K562 (cell line): ENCODE data around the gene EZH2. TPM values are rescaled to one million over a fixed set of nuclear protein-coding genes. Genes with fewer than 3 reads are reported as not detected.

Source experiments
- ATAC-seq: fragments of 200-7000 bp; cut with Tn5 transposase; 3 replicates; pipeline ENCODE4 v1.9.1; 2020; ENCODE audit warnings: moderate library complexity
- BruUV-seq: library from RNA; stranded (reverse); fragments of 400-500 nt; replicated peaks from 2 replicates; lab custom pipeline; 2021; lab: Mats Ljungman, UMichigan
- CTCF ChIA-PET: fragments of 300-600 bp; formaldehyde crosslinking; extraction: SDS; loops from one replicate; lab custom pipeline; 2021; ENCODE audit warnings: low intra/inter-chr PET ratio; lab: Yijun Ruan, JAX
- POLR2A ChIA-PET: fragments of 300-600, 350-650 bp; sonication (Branson Sonifier 250); formaldehyde crosslinking; extraction: SDS; loops from one replicate; lab custom pipeline; 2021; ENCODE audit warnings: antibody characterized with exemption, inconsistent platforms; lab: Yijun Ruan, JAX
- DNase-seq, 4 experiments: peaks; one replicate each; pipeline versions ENCODE4 v3.0.0 to v3.0.0-alpha.2; 2011 to 2018; ENCODE audit warnings: low spot score in 3 of 4, mixed read lengths in 3 of 4; ENCODE audit errors: extremely low read depth in 1 of 4
- FAIRE-seq: peaks from 2 replicates; lab custom pipeline; 2011; peaks lifted over from hg19 to GRCh38; lab: Jason Lieb, UNC
- H2AFZ ChIP-seq: 2 replicates; pipeline ENCODE4 v1.6.0; 2011; ENCODE audit warnings: low read depth, low read length, control low read depth, inconsistent platforms
- H3K27ac ChIP-seq: fragments of 200-600 bp; 3 replicates; pipeline ENCODE4 v1.8.0; 2011; ENCODE audit warnings: low read depth, mild to moderate bottlenecking, control low read depth, inconsistent platforms, low read length, moderate library complexity, mixed read lengths; ENCODE audit errors: extremely low read depth
- H3K27me3 ChIP-seq, 2 experiments: fragments of 300-600 bp in 1 of 2; 2 replicates in 1 of 2; 3 replicates in 1 of 2; pipeline versions ENCODE4 v1.6.0 to v1.8.0; 2011; ENCODE audit warnings: inconsistent platforms in 2 of 2, low read length in 2 of 2, mild to moderate bottlenecking in 1 of 2, mixed read lengths in 1 of 2, moderate library complexity in 1 of 2; ENCODE audit not compliant: control insufficient read depth in 2 of 2, insufficient read depth in 2 of 2
- H3K36me3 ChIP-seq: fragments of 300-600 bp; 3 replicates; pipeline ENCODE4 v1.8.0; 2011; ENCODE audit warnings: mild to moderate bottlenecking, low read length, inconsistent platforms; ENCODE audit not compliant: control insufficient read depth, insufficient read depth
- H3K4me1 ChIP-seq, 2 experiments: fragments of 200-600 bp in 1 of 2; replicated peaks in 1 of 2; 2 replicates in 1 of 2; 3 replicates in 1 of 2; pipeline versions ENCODE4 v1.5.1 to v1.8.0; 2011; ENCODE audit warnings: inconsistent platforms in 2 of 2, low read length in 2 of 2, mild to moderate bottlenecking in 1 of 2, mixed read lengths in 1 of 2, moderate library complexity in 1 of 2; ENCODE audit not compliant: control insufficient read depth in 2 of 2, insufficient read depth in 2 of 2
- H3K4me2 ChIP-seq: 2 replicates; pipeline ENCODE4 v1.6.1; 2011; ENCODE audit warnings: low read length, control low read depth, inconsistent platforms, mixed read lengths; ENCODE audit not compliant: insufficient read depth
- H3K4me3 ChIP-seq: fragments of 200-600 bp; sonication (generic), shearing (Covaris generic); 2 replicates; pipeline ENCODE4 v1.5.1; 2016; ENCODE audit warnings: control low read depth, inconsistent platforms
- H3K79me2 ChIP-seq: fragments of 200-600 bp; 3 replicates; pipeline ENCODE4 v1.8.0; 2011; ENCODE audit warnings: low read length, inconsistent platforms; ENCODE audit not compliant: control insufficient read depth, insufficient read depth
- H3K9ac ChIP-seq, 2 experiments: 2 replicates each; pipeline versions ENCODE4 v1.6.0 to v1.6.1; 2011; ENCODE audit warnings: low read depth in 2 of 2, low read length in 2 of 2, control low read depth in 1 of 2, inconsistent platforms in 1 of 2, mild to moderate bottlenecking in 1 of 2, mixed read lengths in 1 of 2; ENCODE audit not compliant: insufficient read depth in 1 of 2
- H3K9me1 ChIP-seq: one replicate; pipeline ENCODE4 v1.6.0; 2011; ENCODE audit warnings: inconsistent platforms, mild to moderate bottlenecking, low read length, moderate library complexity; ENCODE audit not compliant: control insufficient read depth, insufficient read depth
- H3K9me3 ChIP-seq: replicated peaks from 2 replicates; pipeline ENCODE4 v1.5.1; 2011; ENCODE audit warnings: low read depth, low read length, inconsistent platforms; ENCODE audit not compliant: control insufficient read depth, insufficient read depth
- H4K20me1 ChIP-seq: replicated peaks from 2 replicates; pipeline ENCODE4 v1.6.1; 2011; ENCODE audit warnings: low read length, inconsistent platforms, mixed read lengths; ENCODE audit not compliant: control insufficient read depth, insufficient read depth
- ATF2 ChIP-seq: sonication (generic); formaldehyde crosslinking; IDR thresholded peaks from 2 replicates; pipeline ENCODE4 v1.8.1; 2022; ENCODE audit warnings: missing genetic modification reagents
- CBX2 ChIP-seq: fragments of 200-600 bp; sonication (generic); IDR thresholded peaks from one replicate; pipeline ENCODE4 v1.6.1; 2012; ENCODE audit warnings: mild to moderate bottlenecking, low read length, inconsistent platforms; ENCODE audit not compliant: insufficient read depth, poor library complexity, severe bottlenecking
- ZBTB34 ChIP-seq: fragments of 250-450 bp; sonication (Bioruptor Pico); IDR thresholded peaks from 2 replicates; pipeline ENCODE4 v1.8.0; 2021; ENCODE audit warnings: mild to moderate bottlenecking, moderate library complexity
- ZNF586 ChIP-seq: fragments of 450-650 bp; formaldehyde crosslinking; conservative IDR thresholded peaks from 2 replicates; pipeline ENCODE4 v1.4.0; 2020; ENCODE audit warnings: mild to moderate bottlenecking, moderate library complexity
- WGBS: fragments of 100-300 bp; shearing (Covaris generic); methylation state at CpG from one replicate; pipeline ENCODE4 v1.1.6; 2016; ENCODE audit warnings: low coverage, mixed read lengths; ENCODE audit not compliant: insufficient coverage; ENCODE audit errors: missing lambda C conversion rate; 5-methylcytosine and 5-hydroxymethylcytosine counted together
- in situ Hi-C: fragments of 300-500 bp; cut with MboI; formaldehyde crosslinking; loops from 4 replicates; pipeline ENCODE4 v1.15.0; 2018; ENCODE audit warnings: inconsistent platforms, mixed read lengths
- intact Hi-C: fragments of 100-400 bp; cut with micrococcal nuclease; formaldehyde crosslinking; loops from 2 replicates; pipeline ENCODE4 v1.14.2; 2022
- polyA plus RNA-seq, 8 experiments: library from polyadenylated mRNA; depleted of rRNA in 4 of 8; stranded (reverse) in 5 of 8; unstranded in 3 of 8; fragments of >200 nt; fragmentation: Nextera tagmentation in 2 of 8; fragmentation: Illumina TruSeq in 1 of 8; extraction: Ambion mirVana in 2 of 8; extraction: Trizol in 1 of 8; gene quantifications; 2 replicates each; pipeline versions ENCODE4 v1.2.1 to v1.2.3, GENCODE V29; 2011 to 2014; ENCODE audit warnings: inconsistent platforms in 1 of 8, missing spikeins in 1 of 8
- total RNA-seq, 7 experiments: library from RNA; depleted of rRNA in 6 of 7; stranded (reverse); fragments of >200 nt in 6 of 7; fragmentation: Illumina TruSeq in 2 of 7; extraction: Trizol in 2 of 7; gene quantifications; 2 replicates each; pipeline versions ENCODE4 v1.2.1 to v1.2.3, GENCODE V29; 2011 to 2021; ENCODE audit warnings: low replicate concordance in 1 of 7

Gene EZH2
- total and polyA plus RNA-seq, 9 of the 15 experiments (the other 6 are each of a cell fraction or from before 2014, with no cell fraction given), result 48.7 to 175 (median 98.6) TPM

GRCh38 chr7:148912151-148912550 lies 28.1 kb upstream of the EZH2 start:
- no peak overlapping the region for H3K27ac ChIP-seq
- peaks cover 7 to 10% of the 10 kb centered on the region in 2 experiments for H3K4me1 ChIP-seq
- POLR2A ChIA-PET, result interaction anchor here (0.7 to 3.5 kb wide), 5 partner anchors 8 to 29 kb away, joined by 3 to 19 read pairs (median 5); no protein-coding TSS in a partner anchor
- no peaks in the 10 kb centered on the region for H3K36me3 ChIP-seq
- FAIRE-seq (no peak), DNase-seq (no peak), ATAC-seq (no peak)
- no peak overlapping the region for H3K4me3 ChIP-seq
- CTCF ChIA-PET, result no interaction called here
- TF ChIP-seq ZBTB34 (CRISPR knock-in tag) (no peak), ZNF586 (no peak), CBX2 (peak; percentile 1), ATF2 (CRISPR knock-in tag) (0 out of 2 replicates have a peak, but pooled peaks have one; percentile 54)
- in situ Hi-C loops (no loop called here), intact Hi-C loops (no loop called here)
- no peak overlapping the region for H3K4me2 ChIP-seq
- peaks cover 7% of the 10 kb centered on the region for H4K20me1 ChIP-seq
- H3K9me1 ChIP-seq, result no peaks in the 10 kb centered on the region
- no peaks in the 10 kb centered on the region for H3K9me3 ChIP-seq
- H3K79me2 ChIP-seq, result no peaks in the 10 kb centered on the region
- no peak overlapping the region for H2AFZ ChIP-seq
- 13% methylated on average over 4 of the region's 4 CpGs for WGBS
- no TSS peak for BruUV-seq
- H3K9ac ChIP-seq, result no peak overlapping the region
- H3K27me3 ChIP-seq, result peaks cover 31 to 49% of the 10 kb centered on the region in 2 experiments
